GM18909 (cell line): ENCODE measurements around the gene ARG1.
"Not testable (repeated sequence)": the region's sequence is repeated elsewhere in the genome, so short reads cannot be mapped to it uniquely, and the experiment has no call there.

Source experiments
- ATAC-seq: cut with Tn5 transposase; IDR thresholded peaks from one replicate; pipeline ENCODE4 v1.9.1; 2021; ENCODE audit warnings: mild to moderate bottlenecking; ENCODE audit not compliant: unreplicated experiment, poor library complexity

Gene ARG1

GRCh38 chr6:131572686-131573415 is at the start of gene ARG1:
TSS of gene ARG1 (plus strand) at chr6:131573226. CDS start at chr6:131573283, 57 bp downstream.
- no peak for ATAC-seq

- ATAC-seq: no peak
Observed at GRCh38 chr6:131523988-131524673, 48.9 kb upstream of the ARG1 start.

GRCh38 chr6:131524695-131525336 is 48.2 kb upstream of the ARG1 start:
- ATAC-seq: no peak

GRCh38 chr6:131530936-131531335 is 42.1 kb upstream of the ARG1 start:
- ATAC-seq: not testable (repeated sequence)

GRCh38 chr6:131531681-131532080 is 41.3 kb upstream of the ARG1 start:
- not testable (repeated sequence) for ATAC-seq

GRCh38 chr6:131532580-131533039 is 40.4 kb upstream of the ARG1 start:
- ATAC-seq: peak; percentile 90

GRCh38 chr6:131538615-131539014 is 34.4 kb upstream of the ARG1 start:
- not testable (repeated sequence) for ATAC-seq

- no peak for ATAC-seq
Observed at GRCh38 chr6:131545317-131545716, 27.7 kb upstream of the ARG1 start.

GRCh38 chr6:131547488-131547887 is 25.5 kb upstream of the ARG1 start:
- ATAC-seq: no peak

GRCh38 chr6:131548441-131548840 is 24.6 kb upstream of the ARG1 start:
- no peak for ATAC-seq

- ATAC-seq: no peak
Observed at GRCh38 chr6:131549811-131550210, 23.2 kb upstream of the ARG1 start.

GRCh38 chr6:131551902-131552301 is 21.1 kb upstream of the ARG1 start:
- no peak for ATAC-seq

GRCh38 chr6:131552572-131552971 is 20.5 kb upstream of the ARG1 start:
- ATAC-seq: no peak

GRCh38 chr6:131555992-131556391 is 17.0 kb upstream of the ARG1 start:
- no peak for ATAC-seq

GRCh38 chr6:131558922-131559321 is 14.1 kb upstream of the ARG1 start:
- no peak for ATAC-seq

GRCh38 chr6:131561925-131562707 is 10.9 kb upstream of the ARG1 start:
- ATAC-seq: no peak

GRCh38 chr6:131565056-131565455 is 8.0 kb upstream of the ARG1 start:
- no peak for ATAC-seq

GRCh38 chr6:131568726-131569125 is 4.3 kb upstream of the ARG1 start:
- no peak for ATAC-seq

- ATAC-seq: no peak
Observed at GRCh38 chr6:131574133-131574532, 1.1 kb downstream of the ARG1 start.

- no peak for ATAC-seq
Observed at GRCh38 chr6:131574686-131575085, 1.7 kb downstream of the ARG1 start.
